GM12878 (cell line): Measurements from ENCODE around the gene PARN. TPM values are rescaled to one million over a fixed set of nuclear protein-coding genes. Genes with fewer than 3 reads are reported as not detected.

Experiments
- ATAC-seq: fragments of 200-7000 bp; cut with Tn5 transposase; 3 replicates; pipeline ENCODE4 v1.9.1; 2020; ENCODE audit warnings: mild to moderate bottlenecking, moderate library complexity
- BruUV-seq: library from RNA; stranded (reverse); fragments of 400-500 nt; replicated peaks from 2 replicates; lab custom pipeline; 2021; lab: Mats Ljungman, UMichigan
- CTCF ChIA-PET: fragments of 300-600 bp; sonication (Branson Sonifier 250); formaldehyde crosslinking; extraction: SDS; loops from one replicate; lab custom pipeline; 2021; ENCODE audit warnings: inconsistent platforms; lab: Yijun Ruan, JAX
- POLR2A ChIA-PET: fragments of 350-600 bp; formaldehyde crosslinking; extraction: SDS; loops from one replicate; lab custom pipeline; 2021; ENCODE audit warnings: inconsistent platforms; lab: Charles Lee
- RAD21 ChIA-PET: fragments of 300-600 bp; sonication (Branson Sonifier 250); formaldehyde crosslinking; loops from one replicate; lab custom pipeline; 2023; ENCODE audit warnings: antibody characterized with exemption; ENCODE audit not compliant: unreplicated experiment; lab: Charles Lee
- SMC1A ChIA-PET: fragments of 300-600 bp; sonication (Branson Sonifier 250); formaldehyde crosslinking; loops from one replicate; lab custom pipeline; 2023; ENCODE audit not compliant: unreplicated experiment, uncharacterized antibody; lab: Charles Lee
- DNase-seq: peaks from one replicate; pipeline ENCODE4 v3.0.0-alpha.2; 2011; ENCODE audit warnings: low read depth, low spot score
- FAIRE-seq: peaks from 3 replicates; lab custom pipeline; 2011; peaks lifted over from hg19 to GRCh38; lab: Jason Lieb, UNC
- H2AFZ ChIP-seq: 2 replicates; pipeline ENCODE4 v1.6.0; 2011; ENCODE audit warnings: low read depth, low read length, control low read depth; ENCODE audit not compliant: control insufficient read depth
- H3K27ac ChIP-seq: 2 replicates; pipeline ENCODE4 v1.5.1; 2011; ENCODE audit warnings: control low read depth; ENCODE audit not compliant: control insufficient read depth, insufficient read depth
- H3K27me3 ChIP-seq, 2 experiments: replicated peaks in 1 of 2; 2 replicates each; pipeline versions ENCODE4 v1.6.0 to v1.6.1; 2011; ENCODE audit warnings: low read length in 1 of 2; ENCODE audit not compliant: control insufficient read depth in 2 of 2, insufficient read depth in 2 of 2
- H3K36me3 ChIP-seq, 2 experiments: 2 replicates each; pipeline ENCODE4 v1.5.1; 2011; ENCODE audit warnings: low read length in 1 of 2; ENCODE audit not compliant: control insufficient read depth in 2 of 2, insufficient read depth in 2 of 2
- H3K4me1 ChIP-seq: 2 replicates; pipeline ENCODE4 v1.6.1; 2011; ENCODE audit warnings: mild to moderate bottlenecking, low read length, moderate library complexity, mixed read lengths; ENCODE audit not compliant: control insufficient read depth, insufficient read depth
- H3K4me2 ChIP-seq: 2 replicates; pipeline ENCODE4 v1.6.0; 2011; ENCODE audit warnings: control low read depth; ENCODE audit not compliant: control insufficient read depth, insufficient read depth
- H3K4me3 ChIP-seq: fragments of 200-600 bp; sonication (generic); 2 replicates; pipeline ENCODE4 v1.5.1; 2016
- H3K79me2 ChIP-seq: 2 replicates; pipeline ENCODE4 v1.6.0; 2011; ENCODE audit warnings: low read length; ENCODE audit not compliant: control insufficient read depth, insufficient read depth
- H3K9ac ChIP-seq: 2 replicates; pipeline ENCODE4 v1.8.0; 2011; ENCODE audit warnings: low read length, control low read depth, mixed read lengths; ENCODE audit not compliant: control insufficient read depth, insufficient read depth
- H3K9me3 ChIP-seq: replicated peaks from 3 replicates; pipeline ENCODE4 v1.5.1; 2011; ENCODE audit warnings: mild to moderate bottlenecking, low read length; ENCODE audit not compliant: control insufficient read depth, insufficient read depth
- H4K20me1 ChIP-seq: 2 replicates; pipeline ENCODE4 v1.6.0; 2011; ENCODE audit not compliant: control insufficient read depth, insufficient read depth
- CBX3 ChIP-seq: fragments of 200-600 bp; sonication (generic); IDR thresholded peaks from 2 replicates; pipeline ENCODE4 v1.6.1; 2016; ENCODE audit warnings: low read depth, borderline replicate concordance
- CBX5 ChIP-seq: sonication (generic); IDR thresholded peaks from 2 replicates; pipeline ENCODE4 v1.6.1; 2016; ENCODE audit warnings: low read depth, moderate library complexity, mild to moderate bottlenecking, inconsistent platforms
- NKRF ChIP-seq: fragments of 450-650 bp; conservative IDR thresholded peaks from 2 replicates; pipeline ENCODE4 v1.6.1; 2017; ENCODE audit warnings: mild to moderate bottlenecking, moderate library complexity
- PAX5 ChIP-seq: IDR thresholded peaks from 2 replicates; pipeline ENCODE4 v1.6.1; 2011; ENCODE audit warnings: low read depth, low read length, borderline replicate concordance
- SREBF1 ChIP-seq: IDR thresholded peaks from 2 replicates; pipeline ENCODE4 v1.6.1; 2012; ENCODE audit warnings: mild to moderate bottlenecking, low read length
- ZNF687 ChIP-seq: fragments of 450-650 bp; IDR thresholded peaks from 2 replicates; pipeline ENCODE4 v1.6.1; 2017; ENCODE audit warnings: mild to moderate bottlenecking, moderate library complexity
- WGBS: methylation state at CpG from one replicate; pipeline ENCODE4 v1.1.6; 2016; ENCODE audit warnings: low lambda C conversion rate; ENCODE audit not compliant: insufficient replicate concordance, insufficient coverage; ENCODE audit errors: missing lambda C conversion rate; 5-methylcytosine and 5-hydroxymethylcytosine counted together
- in situ Hi-C: fragments of 300-500 bp; cut with MboI; formaldehyde crosslinking; loops from 9 replicates; pipeline ENCODE4 v1.14.3; 2018; ENCODE audit warnings: mixed read lengths
- intact Hi-C: fragments of 100-400 bp; cut with micrococcal nuclease; formaldehyde crosslinking; loops from one replicate; pipeline ENCODE4 v1.14.2; 2022; ENCODE audit not compliant: unreplicated experiment
- polyA plus RNA-seq, 11 experiments: library from polyadenylated mRNA; depleted of rRNA in 4 of 11; unstranded in 6 of 11; stranded (reverse) in 5 of 11; fragments of >200 nt; fragmentation: Nextera tagmentation in 4 of 11; fragmentation: Illumina TruSeq in 1 of 11; extraction: Ambion mirVana in 4 of 11; extraction: Trizol in 1 of 11; gene quantifications; 1 replicate in 1 of 11; 2 replicates in 10 of 11; pipeline versions ENCODE4 v1.2.1 to v1.2.3, GENCODE V29; 2011 to 2016; ENCODE audit warnings: inconsistent platforms in 2 of 11, missing spikeins in 2 of 11, low read depth in 1 of 11
- total RNA-seq, 4 experiments: library from RNA; depleted of rRNA in 3 of 4; stranded (reverse); fragments of >200 nt in 3 of 4; fragmentation: Illumina TruSeq in 1 of 4; extraction: Trizol in 1 of 4; gene quantifications; 2 replicates each; pipeline versions ENCODE4 v1.2.1 to v1.2.3, GENCODE V29; 2013 to 2021

The PARN gene
- total and polyA plus RNA-seq, 10 of the 15 experiments (the other 5 are each of a cell fraction or from before 2014, with no cell fraction given): 15.6 to 77.3 (median 47.7) TPM

GRCh38 chr16:14464796-14465195, 165.3 kb downstream of the PARN start (continued):
- no peak for TF ChIP-seq NKRF

- POLR2A ChIA-PET: interaction anchor here (1.5 kb wide), 1 partner anchor 19 kb away, joined by 8 read pairs; no protein-coding TSS in a partner anchor
- H3K27me3 ChIP-seq: no peaks in the 10 kb centered on the region
- no peak for FAIRE-seq
- H3K9me3 ChIP-seq: peaks cover 9% of the 10 kb centered on the region; the same call in 2 of the 3 replicates
- BruUV-seq: no TSS peak
- H3K36me3 ChIP-seq: peaks cover 2 to 27% of the 10 kb centered on the region in 2 experiments; a peak in 3 of 4 replicates
- no peaks in the 10 kb centered on the region for H3K79me2 ChIP-seq
- WGBS: 97% methylated on average over 2 of the region's 2 CpGs
- SMC1A ChIA-PET: interaction anchor here (0.7 to 1.5 kb wide), 2 partner anchors 9 to 560 kb away, joined by 3 read pairs; no protein-coding TSS in a partner anchor
- RAD21 ChIA-PET: no interaction called here
- in situ Hi-C loops (no loop called here), intact Hi-C loops (no loop called here)
- no peak overlapping the region for H3K9ac ChIP-seq
- no peaks in the 10 kb centered on the region for H4K20me1 ChIP-seq
- no peak overlapping the region for H2AFZ ChIP-seq
- CTCF ChIA-PET: no interaction called here
- no peaks in the 10 kb centered on the region for H3K4me1 ChIP-seq
- H3K27ac ChIP-seq: no peak overlapping the region
- ATAC-seq: no peak
- TF ChIP-seq CBX5 (peak; percentile 68; the same call in 1 of the 2 replicates), SREBF1 (no peak), ZNF687 (no peak), PAX5 (no peak), CBX3 (peak; percentile 76; the same call in 1 of the 2 replicates)
- H3K4me3 ChIP-seq: no peak overlapping the region
- no peak overlapping the region for H3K4me2 ChIP-seq
- no peak for DNase-seq
These were observed 165.9 kb downstream of the PARN start for GRCh38 chr16:14464192-14464591.
